GM23248 (cell line): Measurements from ENCODE around the gene GPR135. TPM values are rescaled to one million over a fixed set of nuclear protein-coding genes. Genes with fewer than 3 reads are reported as not detected.
A peak's percentile ranks its signal among the peaks of the same experiment; 100 is the strongest.

Source experiments
- DNase-seq: peaks from one replicate; pipeline ENCODE4 v3.0.0-alpha.2; 2015
- H2AFZ ChIP-seq: fragments of 200-600 bp; sonication (generic); 2 replicates; pipeline ENCODE4 v1.6.1; 2016; ENCODE audit warnings: antibody characterized with exemption
- H3F3A ChIP-seq: fragments of 200-600 bp; sonication (generic); 2 replicates; pipeline ENCODE4 v1.6.1; 2016; ENCODE audit warnings: mild to moderate bottlenecking, antibody characterized with exemption, mixed run types; ENCODE audit not compliant: insufficient read depth
- H3K27ac ChIP-seq: fragments of 200-600 bp; sonication (generic); 2 replicates; pipeline ENCODE4 v1.5.1; 2016; ENCODE audit warnings: mild to moderate bottlenecking
- H3K27me3 ChIP-seq: fragments of 200-600 bp; sonication (generic); replicated peaks from 2 replicates; pipeline ENCODE4 v1.6.1; 2016; ENCODE audit warnings: mild to moderate bottlenecking; ENCODE audit not compliant: insufficient read depth
- H3K36me3 ChIP-seq: fragments of 200-600 bp; sonication (generic); 2 replicates; pipeline ENCODE4 v1.6.1; 2016; ENCODE audit warnings: low read depth, mild to moderate bottlenecking
- H3K4me1 ChIP-seq: fragments of 200-600 bp; sonication (generic); 2 replicates; pipeline ENCODE4 v1.6.1; 2016; ENCODE audit warnings: mild to moderate bottlenecking; ENCODE audit not compliant: insufficient read depth
- H3K4me2 ChIP-seq: fragments of 200-600 bp; sonication (generic); one replicate; pipeline ENCODE4 v1.6.1; 2016; ENCODE audit warnings: mild to moderate bottlenecking; ENCODE audit not compliant: unreplicated experiment
- H3K4me3 ChIP-seq: fragments of 200-600 bp; sonication (generic); 2 replicates; pipeline ENCODE4 v1.5.1; 2016; ENCODE audit warnings: mild to moderate bottlenecking
- H3K79me2 ChIP-seq: fragments of 200-600 bp; sonication (generic); 2 replicates; pipeline ENCODE4 v1.6.1; 2016; ENCODE audit warnings: mild to moderate bottlenecking; ENCODE audit not compliant: insufficient read depth
- H3K9ac ChIP-seq: fragments of 200-600 bp; sonication (generic); 2 replicates; pipeline ENCODE4 v1.6.1; 2016; ENCODE audit warnings: mild to moderate bottlenecking
- H3K9me2 ChIP-seq: fragments of 200-600 bp; sonication (generic); 2 replicates; pipeline ENCODE4 v1.6.1; 2016; ENCODE audit warnings: mixed run types, mild to moderate bottlenecking, moderate library complexity; ENCODE audit not compliant: insufficient read depth
- H3K9me3 ChIP-seq: fragments of 200-600 bp; sonication (generic); one replicate; pipeline ENCODE4 v1.6.1; 2017; ENCODE audit warnings: low read depth
- H4K20me1 ChIP-seq: fragments of 200-600 bp; sonication (generic); 2 replicates; pipeline ENCODE4 v1.6.0; 2016; ENCODE audit not compliant: insufficient read depth
- EZH2 ChIP-seq: fragments of 200-600 bp; sonication (generic); IDR thresholded peaks from 2 replicates; pipeline ENCODE4 v1.6.1; 2018; ENCODE audit warnings: antibody characterized with exemption, mild to moderate bottlenecking; ENCODE audit not compliant: insufficient read depth, poor library complexity, severe bottlenecking
- EZH2phosphoT487 ChIP-seq: fragments of 200-600 bp; sonication (generic); IDR thresholded peaks from 2 replicates; pipeline ENCODE4 v1.6.1; 2018; ENCODE audit warnings: antibody characterized with exemption, moderate library complexity, mild to moderate bottlenecking, low read depth; ENCODE audit not compliant: insufficient read depth
- WGBS, 2 experiments: methylation state at CpG; one replicate each; pipeline ENCODE4 v1.1.6; 2015 to 2017; ENCODE audit warnings: low lambda C conversion rate in 2 of 2, low coverage in 1 of 2; ENCODE audit errors: missing lambda C conversion rate in 2 of 2; 5-methylcytosine and 5-hydroxymethylcytosine counted together
- in situ Hi-C: fragments of 300-500 bp; cut with MboI; formaldehyde crosslinking; loops from 2 replicates; pipeline ENCODE4 v1.15.0; 2020
- polyA plus RNA-seq: library from polyadenylated mRNA; unstranded; fragments of >200 nt; fragmentation: Nextera tagmentation; extraction: Ambion mirVana; gene quantifications from 2 replicates; pipeline ENCODE4 v1.2.1, GENCODE V29; 2016
- total RNA-seq: library from RNA; depleted of rRNA; stranded (reverse); fragments of >200 nt; shearing (Covaris generic); gene quantifications from 2 replicates; pipeline ENCODE4 v1.2.3, GENCODE V29; 2014

Gene GPR135
- total and polyA plus RNA-seq, 2 experiments from 2014 or later: 1.5 to 2.6 TPM

GRCh38 chr14:59464486-59465315, 479 bp downstream of the GPR135 start:
- H3F3A ChIP-seq: peaks cover 38% of the 10 kb centered on the region
- in situ Hi-C loops: no loop called here
- peak overlapping the region; percentile 84 for H3K4me2 ChIP-seq
- H3K9me3 ChIP-seq: no peaks in the 10 kb centered on the region
- DNase-seq: peak; percentile 78
- H3K9ac ChIP-seq: peak overlapping the region; percentile 61
- peaks cover 11% of the 10 kb centered on the region; the same call in 1 of the 2 replicates for H3K79me2 ChIP-seq
- H3K9me2 ChIP-seq: no peaks in the 10 kb centered on the region
- H3K27ac ChIP-seq: peak overlapping the region; percentile 23
- H3K36me3 ChIP-seq: peaks cover 9% of the 10 kb centered on the region; the same call in 1 of the 2 replicates
- TF ChIP-seq EZH2: no peak
- TF ChIP-seq EZH2phosphoT487: no peak
- H3K27me3 ChIP-seq: no peaks in the 10 kb centered on the region
- H4K20me1 ChIP-seq: no peaks in the 10 kb centered on the region
- peak overlapping the region; percentile 74 for H2AFZ ChIP-seq
- WGBS, 2 experiments: 2 to 3% methylated on average over 74 to 76 of the region's 105 CpGs
- no peaks in the 10 kb centered on the region for H3K4me1 ChIP-seq
- H3K4me3 ChIP-seq: peak overlapping the region; percentile 73

- 64 to 72% methylated on average over 36 to 59 of the region's 60 CpGs for WGBS, 2 experiments
- Histone ChIP-seq H3K4me2 (peak overlapping the region; percentile 84), H3K36me3 (0 out of 2 replicates have a peak, but pooled peaks cover 6% of the 10 kb centered on the region)
These were observed 1.2 kb downstream of the GPR135 start for GRCh38 chr14:59463787-59464485.

GRCh38 chr14:59461891-59462290, 3.3 kb downstream of the GPR135 start:
- H4K20me1 ChIP-seq: no peaks in the 10 kb centered on the region
- no peak overlapping the region for H2AFZ ChIP-seq
- H3K79me2 ChIP-seq: peaks cover 11% of the 10 kb centered on the region; the same call in 1 of the 2 replicates
- in situ Hi-C loops: no loop called here
- H3K36me3 ChIP-seq: peaks cover 24% of the 10 kb centered on the region
- TF ChIP-seq EZH2: no peak
- TF ChIP-seq EZH2phosphoT487: no peak
- WGBS, 2 experiments: 97 to 98% methylated on average over 1 of the region's 1 CpG
- H3F3A ChIP-seq: peaks cover 31% of the 10 kb centered on the region
- H3K27me3 ChIP-seq: no peaks in the 10 kb centered on the region
- no peak overlapping the region for H3K4me2 ChIP-seq
- no peak overlapping the region for H3K9ac ChIP-seq
- no peak overlapping the region for H3K4me3 ChIP-seq
- no peak for DNase-seq
- no peak overlapping the region for H3K27ac ChIP-seq
- no peaks in the 10 kb centered on the region for H3K9me2 ChIP-seq
- H3K4me1 ChIP-seq: no peaks in the 10 kb centered on the region
- no peaks in the 10 kb centered on the region for H3K9me3 ChIP-seq

More at GRCh38 chr14:59463787-59464485, 1.2 kb downstream of the GPR135 start:
- H3K4me1 ChIP-seq: no peaks in the 10 kb centered on the region
- peak overlapping the region; percentile 74 for H2AFZ ChIP-seq
- no peak for DNase-seq
- TF ChIP-seq EZH2 (no peak), EZH2phosphoT487 (no peak)
- peaks cover 11% of the 10 kb centered on the region; the same call in 1 of the 2 replicates for H3K79me2 ChIP-seq
- in situ Hi-C loops: no loop called here
- H4K20me1 ChIP-seq: no peaks in the 10 kb centered on the region
- H3F3A ChIP-seq: peaks cover 35% of the 10 kb centered on the region
- no peaks in the 10 kb centered on the region for H3K9me2 ChIP-seq
- H3K27me3 ChIP-seq: no peaks in the 10 kb centered on the region
- H3K9ac ChIP-seq: peak overlapping the region; percentile 61
- H3K9me3 ChIP-seq: no peaks in the 10 kb centered on the region
- peak overlapping the region; percentile 73 for H3K4me3 ChIP-seq
- H3K27ac ChIP-seq: peak overlapping the region; percentile 23

GRCh38 chr14:59460378-59460777, 4.8 kb downstream of the GPR135 start:
- Histone ChIP-seq H3K9me2 (no peaks in the 10 kb centered on the region), H3K79me2 (peaks cover 11% of the 10 kb centered on the region; the same call in 1 of the 2 replicates), H3K27ac (no peak overlapping the region), H3K4me3 (no peak overlapping the region), H3K27me3 (no peaks in the 10 kb centered on the region), H3K4me1 (peaks cover 7% of the 10 kb centered on the region), H2AFZ (no peak overlapping the region), H3K9ac (no peak overlapping the region), H3K36me3 (peaks cover 35% of the 10 kb centered on the region), H3K9me3 (no peaks in the 10 kb centered on the region), H3K4me2 (no peak overlapping the region), H3F3A (peaks cover 31% of the 10 kb centered on the region), H4K20me1 (no peaks in the 10 kb centered on the region)
- no peak for TF ChIP-seq EZH2phosphoT487
- TF ChIP-seq EZH2: no peak
- WGBS, 2 experiments: 93 to 100% methylated on average over 1 of the region's 1 CpG
- in situ Hi-C loops: no loop called here
- no peak for DNase-seq
